NCI-H748 (cell line): ENCODE results near the gene FNTB.

ENCODE experiments used
- DNase-seq: peaks from one replicate; lab custom pipeline; 2025; ENCODE audit not compliant: unreplicated experiment; lab: John Stamatoyannopoulos, UW

The FNTB gene

DNA sequence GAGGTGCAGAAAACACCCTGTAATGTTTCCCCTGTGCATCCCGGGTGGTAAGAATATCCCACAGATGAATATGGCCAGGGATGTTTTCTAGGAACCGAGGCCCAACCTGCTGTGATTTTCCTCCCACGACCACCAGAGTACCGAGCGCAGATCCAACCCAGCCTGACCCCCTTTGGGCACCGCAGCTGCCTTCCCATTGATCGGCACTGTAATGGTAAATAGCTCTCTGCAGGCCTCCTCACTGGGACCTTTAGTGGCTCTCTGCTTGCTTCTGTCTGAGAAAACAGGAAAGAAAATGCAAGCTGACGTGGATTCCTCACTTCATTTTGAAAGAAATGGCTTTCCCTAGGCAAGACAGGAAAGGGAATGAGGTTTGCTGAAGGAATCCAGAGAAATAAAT, 12.1 kb upstream of the FNTB start:
- no peak for DNase-seq

DNA sequence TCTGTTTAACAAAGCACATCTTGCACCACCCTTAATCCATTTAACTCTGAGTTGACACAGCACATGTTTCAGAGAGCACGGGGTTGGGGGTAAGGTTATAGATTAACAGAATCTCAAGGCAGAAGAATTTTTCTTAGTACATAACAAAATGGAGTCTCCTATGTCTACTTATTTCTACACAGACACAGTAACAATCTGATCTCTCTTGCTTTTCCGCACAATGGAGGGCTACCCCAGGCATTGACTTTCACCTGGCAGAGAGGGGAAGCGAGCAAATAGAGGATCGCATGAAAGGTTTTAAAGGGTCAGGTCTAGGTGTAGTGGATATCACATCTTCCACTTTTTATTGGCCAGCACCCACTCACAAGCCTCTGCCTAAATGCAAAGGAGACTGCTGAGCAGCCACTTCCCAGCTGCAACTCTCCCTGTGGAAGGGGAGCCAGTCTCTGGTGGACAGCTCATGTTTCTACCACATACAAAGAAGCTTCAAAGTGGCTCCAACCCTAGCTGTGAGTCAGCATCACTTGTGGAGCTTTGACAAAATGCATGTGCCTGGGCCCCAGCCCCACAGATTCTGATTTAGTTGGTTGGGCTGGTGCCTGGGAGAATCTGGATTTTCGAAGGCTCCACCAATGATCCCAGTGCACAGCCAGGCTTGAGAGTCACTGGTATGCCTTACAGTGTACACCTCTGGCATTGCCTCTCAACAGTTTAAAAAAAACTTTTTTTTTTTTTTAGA, 7.2 kb upstream of the FNTB start:
- no peak for DNase-seq

DNA sequence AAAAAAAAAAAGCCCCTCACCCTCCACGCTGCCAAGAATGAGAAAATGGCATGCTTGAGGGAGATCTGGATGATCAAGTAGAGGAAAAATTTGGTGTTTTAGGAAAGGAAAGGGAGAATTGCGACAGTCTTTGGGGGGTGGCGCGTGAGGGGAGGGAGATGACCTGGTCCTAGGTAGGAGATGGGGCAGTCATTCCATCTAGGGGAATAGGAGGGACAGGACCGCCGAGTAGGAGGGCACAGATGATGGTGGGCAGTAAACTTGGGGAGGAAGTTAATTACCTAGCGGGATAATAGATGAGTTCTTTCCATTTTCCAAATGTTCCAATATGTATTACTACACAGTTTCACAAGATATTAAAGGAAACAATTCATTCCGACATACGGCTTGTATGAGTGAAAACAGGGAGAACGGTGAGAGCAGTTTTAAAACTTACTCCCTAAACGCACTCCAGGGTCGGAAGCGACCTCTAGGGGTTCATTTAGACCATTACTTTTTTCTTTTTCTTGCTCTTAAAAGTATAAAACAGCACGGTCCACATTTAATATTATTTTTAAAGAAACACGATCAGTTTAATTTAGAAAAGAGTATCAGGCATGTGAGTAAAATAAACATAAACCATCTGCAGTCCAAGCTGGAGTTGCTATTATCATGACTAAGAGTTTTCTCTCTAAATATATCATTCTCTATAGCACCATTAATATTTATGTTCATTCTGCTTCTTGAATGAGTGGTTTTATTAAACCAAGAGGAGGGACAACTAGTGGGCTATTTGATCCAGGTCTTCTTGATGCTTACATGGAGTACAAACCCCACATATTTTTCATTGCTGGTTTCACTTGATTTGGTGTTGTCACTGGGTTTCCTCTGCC, 3.0 kb upstream of the FNTB start:
- peak; percentile 63 for DNase-seq

DNA sequence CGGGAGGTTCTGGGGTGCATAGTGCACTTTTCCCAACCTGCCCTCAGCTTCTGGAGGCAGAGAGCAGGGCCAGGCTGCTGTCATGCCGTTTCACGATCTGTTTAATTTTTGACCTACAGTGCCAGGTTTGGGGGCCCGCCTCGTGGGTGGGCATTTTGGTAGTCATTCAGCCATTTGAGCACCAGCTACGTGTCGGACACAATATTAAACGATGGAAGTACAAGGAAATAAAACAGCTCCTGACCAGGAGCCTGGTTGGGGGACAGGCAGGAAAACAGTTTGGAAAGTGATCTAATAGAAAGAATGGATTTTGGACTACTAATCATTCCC, 708 bp downstream of the FNTB start:
- DNase-seq, result no peak

DNA sequence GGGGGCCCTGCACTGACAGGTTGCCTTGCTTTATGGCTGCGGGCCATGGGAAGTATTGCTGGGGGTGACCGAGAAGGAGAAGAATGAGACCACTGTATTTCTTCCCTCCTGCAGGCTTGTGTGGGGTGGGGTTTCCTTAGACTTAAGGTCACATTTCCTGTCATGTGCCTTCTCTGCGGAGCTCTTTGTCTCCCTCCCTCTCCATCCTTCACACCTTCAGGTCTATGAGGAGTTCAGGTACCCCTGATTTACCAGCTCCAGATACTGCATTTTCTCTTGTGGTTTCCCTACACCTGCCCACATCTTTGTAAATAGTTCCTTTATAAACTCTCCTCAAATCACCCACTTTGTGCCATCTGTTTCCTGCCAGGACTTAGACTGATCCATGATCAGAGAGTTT, 3.6 kb downstream of the FNTB start:
- no peak for DNase-seq

DNA sequence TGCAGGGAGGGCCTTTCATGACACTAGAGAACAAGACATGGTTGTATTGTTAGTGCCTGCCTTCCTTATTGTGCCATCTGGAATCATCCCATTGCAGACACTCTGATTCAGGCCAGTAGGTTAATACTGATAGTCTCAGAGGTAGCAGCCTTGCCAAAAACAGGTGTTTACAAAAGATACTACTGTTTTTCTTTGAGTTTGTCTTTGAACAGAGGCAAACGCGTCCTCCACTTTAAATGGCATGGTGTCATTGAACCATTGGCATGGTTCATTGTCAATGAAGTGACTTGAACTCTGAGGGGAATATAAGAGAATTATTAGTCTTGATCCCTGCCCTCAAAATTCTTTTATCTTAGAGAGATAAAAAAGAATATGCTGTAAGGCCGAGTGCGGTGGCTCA, 4.2 kb downstream of the FNTB start:
- DNase-seq, result no peak

DNA sequence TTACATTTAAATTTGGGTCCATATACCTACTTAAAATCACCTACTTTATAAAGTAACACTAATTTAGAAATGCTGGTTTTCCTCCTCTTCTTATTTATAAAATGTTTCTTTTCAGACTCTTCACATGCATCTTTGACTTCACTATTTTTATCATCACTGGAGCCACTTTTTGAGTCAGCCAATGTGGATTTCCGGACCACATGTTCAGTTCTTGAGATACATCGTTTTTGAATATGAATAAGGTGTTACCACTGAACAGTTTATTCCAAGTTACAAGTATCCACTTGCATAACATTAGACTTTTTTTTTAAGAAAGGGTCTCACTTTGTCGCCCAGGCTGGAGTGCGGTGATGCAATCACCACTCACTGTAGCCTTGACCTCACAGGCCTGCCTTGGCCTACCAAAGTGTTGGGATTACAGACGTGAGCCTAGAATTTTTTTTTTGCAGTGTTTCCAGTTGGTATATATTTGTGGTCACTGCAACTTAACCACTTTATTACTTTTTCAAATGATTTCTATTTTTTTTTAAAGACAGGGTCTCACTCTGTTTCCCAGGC, 5.7 kb downstream of the FNTB start:
- no peak for DNase-seq

DNA sequence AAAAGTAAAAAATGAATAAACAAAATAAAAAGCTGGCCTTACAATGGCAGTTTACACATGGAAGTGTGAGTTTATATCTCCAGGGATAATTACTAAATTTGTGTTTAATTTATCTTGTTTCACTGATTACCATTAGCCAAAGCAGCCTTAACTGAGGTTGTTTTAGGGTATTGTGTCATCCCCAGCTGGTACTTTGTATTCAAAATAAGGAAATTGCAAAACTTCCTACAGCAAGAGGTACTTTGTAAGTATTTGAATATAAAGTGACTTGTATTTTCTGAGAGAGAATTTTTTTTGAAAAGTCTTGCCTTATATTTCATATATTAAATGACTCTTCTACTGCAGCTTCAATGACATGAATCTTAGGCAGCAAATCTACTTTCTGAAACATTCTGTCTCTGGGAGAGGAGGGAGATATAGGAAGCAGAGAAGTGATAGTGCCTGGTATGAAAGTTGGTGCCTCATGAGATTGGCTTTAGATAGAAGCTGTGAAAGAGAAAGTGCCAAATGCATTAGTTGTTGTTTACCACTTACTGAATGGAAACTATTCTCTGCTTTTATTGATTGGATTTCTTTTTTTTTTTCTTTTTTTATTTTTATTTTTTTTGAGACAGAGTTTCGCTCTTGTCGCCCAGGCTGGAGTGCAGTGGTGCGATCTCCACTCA, 6.7 kb downstream of the FNTB start:
- DNase-seq, result no peak

DNA sequence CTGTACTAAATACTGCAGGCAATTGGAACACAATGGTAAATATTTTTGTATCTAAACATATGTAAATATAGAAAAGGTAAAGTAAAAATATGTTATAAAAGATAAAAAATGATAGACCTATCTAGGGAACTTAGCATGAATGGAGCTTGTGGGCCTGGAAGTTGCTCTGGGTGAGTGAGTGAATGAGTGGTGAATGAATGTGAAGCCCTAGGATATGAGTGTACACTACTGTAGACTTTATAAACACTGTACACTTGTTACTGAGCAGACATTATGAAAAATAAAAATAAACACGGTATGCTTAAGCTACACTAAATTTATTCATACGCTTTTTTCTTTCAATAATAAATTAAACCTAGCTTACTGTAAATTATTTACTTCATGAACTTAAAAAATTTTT, 7.8 kb downstream of the FNTB start:
- no peak for DNase-seq

DNA sequence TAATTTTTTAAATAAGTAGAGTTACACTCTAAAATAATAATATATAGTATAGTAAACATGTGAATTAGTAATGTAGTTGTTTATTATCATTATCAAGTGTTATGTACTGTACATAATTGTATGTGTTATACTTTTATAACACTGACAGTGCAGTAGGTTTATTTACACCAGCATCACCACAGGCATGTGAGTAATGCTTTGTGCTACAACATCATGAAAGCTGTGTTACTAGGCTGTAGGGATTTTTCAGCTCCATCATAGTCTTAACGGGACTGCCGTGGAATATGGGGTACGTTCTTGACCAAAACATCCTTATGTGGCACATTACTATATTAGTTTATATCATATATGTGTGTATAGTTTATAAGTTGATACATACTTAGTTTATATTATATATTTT, 8.6 kb downstream of the FNTB start:
- no peak for DNase-seq

DNA sequence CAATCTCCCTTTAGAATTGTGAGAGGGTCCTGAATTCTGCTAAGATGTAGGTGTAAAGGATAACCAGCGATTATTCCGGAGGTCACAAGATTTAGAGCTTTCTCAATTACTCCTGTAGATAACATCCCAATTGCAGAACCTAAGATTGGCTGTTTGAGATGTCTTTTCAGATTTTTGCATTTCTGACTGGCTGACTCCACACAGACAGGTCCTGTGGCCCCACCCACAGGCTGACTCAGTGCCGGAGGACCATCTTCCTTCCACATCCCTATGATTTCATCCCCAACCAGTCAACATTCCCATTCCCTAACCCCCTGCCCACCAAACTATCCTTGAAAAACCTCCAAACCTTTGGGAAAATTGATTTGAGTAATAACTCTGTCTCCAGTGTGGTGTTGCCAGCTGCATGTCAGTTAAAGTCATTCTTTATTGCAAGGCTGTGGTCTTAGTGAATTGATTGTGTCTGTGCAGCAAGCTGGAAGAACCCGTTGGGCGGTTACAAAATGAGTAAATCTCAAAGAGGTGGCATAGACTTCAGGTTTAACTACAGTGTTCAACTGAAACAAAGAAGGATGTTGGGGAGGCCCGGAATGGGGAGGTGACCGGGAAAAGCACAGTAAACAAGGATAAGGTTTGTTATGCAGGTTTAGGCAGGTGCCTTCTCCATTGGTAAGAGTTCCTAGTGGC, 10.6 kb downstream of the FNTB start:
- no peak for DNase-seq

DNA sequence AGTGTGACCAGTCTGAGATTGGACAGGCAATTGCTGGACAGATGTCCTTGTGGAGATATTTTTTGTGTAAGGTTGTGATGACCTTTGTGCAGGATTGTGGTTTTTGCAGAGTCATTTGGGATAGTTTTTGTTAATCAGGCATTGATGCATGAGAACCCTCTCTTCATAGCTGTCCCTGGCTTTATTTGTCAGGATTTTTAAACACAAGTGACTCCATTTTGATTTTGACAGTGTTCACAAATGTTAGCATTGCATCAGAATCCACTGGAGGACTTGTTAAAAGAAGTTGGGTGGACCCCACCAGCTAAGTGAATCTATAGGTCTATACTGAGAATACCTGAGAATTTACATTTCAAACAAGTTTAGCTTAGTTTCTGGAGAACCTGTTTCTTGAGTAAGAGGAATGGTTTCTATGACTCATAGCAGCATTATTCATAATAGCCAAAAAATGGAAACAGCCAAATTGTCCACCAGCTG, 11.8 kb downstream of the FNTB start:
- DNase-seq, result no peak

DNA sequence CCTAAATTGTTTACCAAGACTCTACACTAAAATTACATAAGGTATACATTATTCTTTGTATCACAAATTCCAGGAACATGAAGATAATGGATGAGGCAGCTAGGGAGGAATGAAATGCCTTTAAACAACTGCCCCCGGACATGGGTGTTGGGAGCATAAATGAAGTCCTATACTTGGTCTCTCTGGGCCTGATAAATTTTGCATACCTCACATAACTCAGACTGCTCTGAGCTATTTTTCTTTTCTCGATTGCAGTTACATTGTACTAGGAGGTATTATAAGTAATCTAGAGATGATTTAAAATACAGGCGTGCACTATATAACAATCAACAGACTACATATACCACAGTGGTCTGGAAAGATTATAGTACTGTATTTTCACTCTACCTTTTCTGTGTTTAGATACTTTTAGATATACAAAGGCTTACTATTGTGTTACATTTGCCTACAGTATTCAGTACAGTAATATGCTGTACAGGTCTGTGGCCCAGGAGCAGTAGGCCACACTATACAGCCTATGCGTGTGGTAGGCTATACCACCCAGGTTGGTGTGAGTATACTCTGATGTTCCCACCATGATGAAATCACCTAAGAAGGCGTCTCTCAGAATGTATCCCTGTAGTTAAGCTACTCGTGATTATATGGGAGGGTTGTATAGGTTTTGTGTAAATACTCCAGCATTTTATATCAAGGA, 14.3 kb downstream of the FNTB start:
- no peak for DNase-seq

DNA sequence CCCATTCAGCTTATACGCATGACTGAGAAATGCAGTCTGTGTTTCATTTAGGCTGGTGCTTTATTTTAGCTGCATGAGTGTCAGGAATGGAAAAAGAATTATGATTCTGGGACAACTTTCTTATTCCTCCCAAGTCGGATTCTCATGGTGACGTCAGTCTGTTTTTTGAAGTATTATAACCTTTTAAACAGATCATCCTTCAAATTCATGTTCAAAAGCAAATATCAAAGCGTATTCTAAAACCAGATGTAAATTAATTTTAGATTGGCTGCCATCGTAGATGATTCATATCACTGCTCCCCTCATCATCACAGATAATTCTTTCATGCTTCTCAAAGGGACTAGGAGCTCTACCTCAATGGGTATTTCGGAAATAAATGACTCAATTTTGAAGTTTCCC, 15.0 kb downstream of the FNTB start:
- no peak for DNase-seq

DNA sequence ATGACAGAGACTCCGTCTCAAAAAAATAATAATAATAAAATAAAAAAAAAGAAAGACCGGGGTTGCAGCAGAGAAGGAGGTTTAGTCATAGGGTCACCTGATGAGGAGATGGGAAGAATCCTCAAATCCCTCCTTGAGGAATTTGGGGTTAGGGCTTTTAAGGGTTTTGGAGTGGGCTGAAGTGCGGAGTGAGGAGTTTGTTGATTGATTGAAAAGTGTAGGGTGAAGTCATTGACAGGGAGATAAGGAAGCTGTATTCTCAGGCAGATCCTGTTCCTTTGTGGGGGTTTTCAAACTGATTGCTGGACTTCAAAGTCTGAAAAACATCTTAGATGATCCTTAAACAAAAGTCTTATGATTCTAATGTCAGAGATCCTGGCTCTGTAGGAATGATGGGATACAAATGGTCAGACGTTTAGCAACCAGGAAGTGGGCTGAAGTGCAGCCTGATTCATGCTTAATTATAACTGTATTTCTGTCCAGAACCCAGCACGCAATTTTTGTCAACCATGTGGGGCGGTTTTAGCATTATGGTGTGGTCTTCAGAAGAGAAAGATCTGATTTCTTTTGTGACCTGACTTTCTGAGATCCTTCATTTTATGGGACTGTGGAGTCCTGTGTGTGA, 16.0 kb downstream of the FNTB start:
- DNase-seq, result no peak

DNA sequence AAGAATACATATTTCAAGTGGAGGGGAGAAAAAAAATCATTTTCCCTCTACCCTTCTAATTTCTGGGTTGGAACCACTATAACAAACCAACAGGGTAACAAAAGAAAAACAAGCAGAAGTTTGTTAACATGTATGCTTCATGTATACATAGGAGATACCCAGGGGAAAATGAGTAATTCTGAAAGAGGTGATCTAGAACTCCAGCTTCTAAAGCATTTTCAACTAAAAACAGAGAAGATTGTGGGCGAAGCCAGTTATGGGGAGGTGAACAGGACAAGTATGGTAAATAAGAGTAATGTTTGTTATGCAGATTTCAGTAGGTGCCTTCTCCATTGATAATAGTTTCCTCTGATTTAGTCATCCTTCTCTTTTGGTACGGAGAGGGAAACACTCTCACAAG, 16.7 kb downstream of the FNTB start:
- DNase-seq, result no peak

DNA sequence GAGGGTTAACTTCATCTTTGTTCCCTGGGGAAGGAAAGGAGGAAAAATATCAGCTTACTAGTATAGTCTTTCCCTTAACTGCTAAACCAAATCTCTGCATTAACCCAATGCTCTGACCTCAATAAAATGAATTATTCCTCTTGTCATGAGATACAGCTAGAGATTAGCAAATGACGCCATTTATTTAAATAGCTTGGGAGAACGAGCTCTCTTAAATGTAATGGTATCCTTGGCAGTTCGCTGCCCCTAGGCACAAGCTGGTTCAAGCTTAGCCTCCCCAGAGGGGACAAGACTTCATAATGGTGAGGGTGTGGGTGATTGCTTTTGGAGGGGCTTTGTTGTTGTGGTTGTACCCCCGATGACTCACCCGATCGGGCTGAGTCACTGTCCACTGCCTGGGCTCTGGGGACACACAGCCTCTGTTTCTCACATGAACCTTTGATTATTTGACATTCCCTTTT, 19.6 kb downstream of the FNTB start:
- no peak for DNase-seq

DNA sequence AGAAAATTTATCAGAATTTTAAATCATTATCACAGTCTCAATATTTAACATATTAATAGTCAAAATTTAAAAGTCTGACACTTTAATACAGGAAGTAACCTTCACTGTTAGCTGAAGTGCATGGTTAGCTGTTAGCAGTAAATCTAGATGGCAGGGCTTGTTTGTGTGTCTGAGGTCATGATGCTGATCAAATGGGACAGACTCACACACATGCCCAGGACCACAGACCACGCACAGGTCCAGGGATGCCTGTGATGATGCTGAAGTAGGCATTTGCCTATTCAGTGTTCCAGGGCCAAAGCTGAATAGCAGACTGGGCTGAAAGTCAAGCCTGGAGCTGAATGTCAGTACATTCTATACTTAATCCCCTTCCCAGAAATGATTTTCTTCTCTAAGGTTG, 20.5 kb downstream of the FNTB start:
- DNase-seq, result no peak

DNA sequence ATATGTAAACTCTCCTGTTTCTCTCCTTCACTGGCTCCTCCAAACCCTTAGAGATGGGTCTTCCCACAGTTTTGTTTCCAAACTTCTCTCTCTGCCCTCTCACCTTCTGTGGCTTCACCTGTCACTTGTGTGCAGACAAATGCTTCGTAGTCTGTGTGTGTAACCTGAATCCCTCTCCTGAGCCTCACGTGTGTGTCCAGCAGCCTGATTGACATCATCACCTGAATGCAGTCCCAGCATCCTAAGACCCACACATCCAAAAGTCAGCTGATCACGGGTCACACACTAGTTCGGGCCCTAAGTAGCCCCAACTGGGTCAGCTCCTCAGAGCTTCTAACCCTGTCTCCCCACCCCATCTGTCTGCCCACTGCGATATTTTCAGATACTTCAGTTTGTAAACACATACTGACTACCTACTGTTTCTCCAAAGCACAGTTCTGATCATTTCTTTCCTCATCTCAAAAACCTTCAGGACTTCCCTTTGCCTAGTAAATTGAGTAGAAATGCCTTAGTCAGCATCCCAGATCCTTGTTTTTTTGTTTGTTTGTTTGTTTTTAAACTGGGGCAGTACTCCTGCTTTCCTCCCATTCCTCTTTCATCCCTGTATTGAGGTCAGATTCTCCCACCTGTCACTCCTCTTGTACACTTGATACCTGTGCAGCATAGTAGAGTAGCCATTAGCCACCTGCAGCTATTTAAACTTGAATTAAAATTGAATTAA, 23.7 kb downstream of the FNTB start:
- no peak for DNase-seq
